ENCODE data around the gene ASB15.

- TF ChIP-seq CTCF (conservative IDR thresholded peaks at IDR 0.05; ENCODE audit: low read depth, low read length) (no peak), POLR2A (IDR thresholded peaks at IDR 0.05; ENCODE audit: low read depth, low read length) (no peak), USF2 (IDR thresholded peaks at IDR 0.05; ENCODE audit: low read depth, low read length) (no peak), CEBPB (IDR thresholded peaks at IDR 0.05; ENCODE audit: low read depth, low read length) (no peak), RCOR1 (IDR thresholded peaks at IDR 0.05; ENCODE audit: insufficient replicate concordance, low read length) (no peak), RAD21 (IDR thresholded peaks at IDR 0.05; ENCODE audit: low read length) (no peak), MXI1 (IDR thresholded peaks at IDR 0.05; ENCODE audit: borderline replicate concordance, low read depth, low read length) (no peak)
Observed at GRCh38 chr7:123655614-123656013, 54.0 kb downstream of the ASB15 start, which contains the start of gene LMOD2.

Measured in IMR-90 (cell line).